ENCODE data around the gene ABCC2.
"Not testable (repeated sequence)": the region's sequence is repeated elsewhere in the genome, so short reads cannot be mapped to it uniquely, and the experiment has no call there.

ABCC2 gene

DNA sequence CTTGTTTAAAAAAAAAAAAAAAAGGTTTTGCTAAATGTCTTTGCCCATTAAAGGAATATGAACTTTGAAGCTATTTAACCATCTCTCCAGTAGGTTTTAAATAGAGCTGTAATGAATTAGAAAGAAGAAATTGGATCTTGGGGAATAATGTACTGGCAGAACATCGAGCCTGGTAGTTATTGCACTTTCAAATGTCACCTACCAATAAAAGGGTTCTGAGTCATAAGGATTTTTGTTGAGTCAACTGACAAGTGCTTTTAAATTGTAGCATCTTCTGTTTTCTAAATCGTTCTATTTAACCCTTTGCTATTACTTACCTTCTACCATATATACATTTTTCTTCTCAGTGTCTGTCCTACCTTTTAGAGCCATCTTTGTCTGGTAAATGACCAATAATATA, 39.7 kb upstream of the ABCC2 start:
- ChIA-PET POLR2A (no interaction called here), CTCF (interaction anchor here (0.6 to 1.9 kb wide), 2 partner anchors 10 to 222 kb away, joined by 3 to 7 read pairs; no protein-coding TSS in a partner anchor)
- Histone ChIP-seq H3K27me3 (replicated peaks in 2 of 5; ENCODE audit: control insufficient read depth in 4 of 5, insufficient read depth in 5 of 5, low read length in 4 of 5) (no peaks in the 10 kb centered on the region), H3K4me3 (ENCODE audit: control insufficient read depth in 1 of 7, extremely low read depth in 1 of 7, insufficient read depth in 4 of 7, low read depth in 2 of 7, low read length in 6 of 7) (no peak overlapping the region), H3K4me1 (ENCODE audit: control extremely low read depth in 1 of 4, control insufficient read depth in 4 of 4, insufficient read depth in 4 of 4, low read length in 3 of 4) (no peaks in the 10 kb centered on the region), H3K36me3 (ENCODE audit: control insufficient read depth in 4 of 4, insufficient read depth in 4 of 4, low read length in 3 of 4) (peaks cover 41 to 90% (median 63%) of the 10 kb centered on the region in 4 experiments), H3K9me3 (ENCODE audit: control extremely low read depth in 1 of 5, control insufficient read depth in 4 of 5, insufficient read depth in 2 of 5, low read depth in 1 of 5, low read length in 4 of 5) (peaks cover 3 to 34% (median 13%) of the 10 kb centered on the region in 5 experiments), H3K27ac (ENCODE audit: insufficient read depth in 1 of 2, low read depth in 1 of 2, low read length in 2 of 2, poor library complexity in 1 of 2, severe bottlenecking in 2 of 2) (no peak overlapping the region)
- no peak for DNase-seq
- WGBS (ENCODE audit: insufficient coverage), result 67% methylated on average over 1 of the region's 2 CpGs

DNA sequence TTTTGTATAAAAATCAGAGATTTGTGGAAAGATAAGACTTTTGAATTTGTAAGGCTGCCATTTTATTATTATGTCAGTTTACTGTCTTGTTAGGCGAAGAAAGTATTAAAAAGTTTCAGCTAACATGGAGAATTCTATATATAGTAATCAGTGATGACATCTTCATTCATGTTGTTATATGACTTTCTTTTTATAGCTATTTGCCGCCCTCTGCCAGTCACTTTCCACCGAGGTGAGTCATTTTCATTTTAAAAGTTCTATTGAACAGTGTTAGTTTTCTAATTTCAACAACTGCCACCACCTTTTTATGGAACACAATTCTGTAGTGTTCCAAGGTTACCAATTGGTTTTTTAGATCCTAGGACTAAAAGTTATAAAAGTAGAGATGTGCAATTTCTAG, 38.6 kb upstream of the ABCC2 start:
- no peak overlapping the region for H3K4me3 ChIP-seq (ENCODE audit: control insufficient read depth in 1 of 7, extremely low read depth in 1 of 7, insufficient read depth in 4 of 7, low read depth in 2 of 7, low read length in 6 of 7)
- no CpG with 5 or more reads among the region's 3 CpGs for WGBS (ENCODE audit: insufficient coverage)
- no peaks in the 10 kb centered on the region for H3K27me3 ChIP-seq (replicated peaks in 2 of 5; ENCODE audit: control insufficient read depth in 4 of 5, insufficient read depth in 5 of 5, low read length in 4 of 5)
- no peaks in the 10 kb centered on the region for H3K4me1 ChIP-seq (ENCODE audit: control extremely low read depth in 1 of 4, control insufficient read depth in 4 of 4, insufficient read depth in 4 of 4, low read length in 3 of 4)
- DNase-seq, result no peak
- H3K9me3 ChIP-seq (ENCODE audit: control extremely low read depth in 1 of 5, control insufficient read depth in 4 of 5, insufficient read depth in 2 of 5, low read depth in 1 of 5, low read length in 4 of 5), result peaks cover 3 to 31% (median 10%) of the 10 kb centered on the region in 5 experiments
- H3K36me3 ChIP-seq (ENCODE audit: control insufficient read depth in 4 of 4, insufficient read depth in 4 of 4, low read length in 3 of 4), result peaks cover 41 to 92% (median 62%) of the 10 kb centered on the region in 4 experiments
- ChIA-PET POLR2A (no interaction called here), CTCF (interaction anchor here (1.9 kb wide), 1 partner anchor 11 kb away, joined by 7 read pairs; no protein-coding TSS in a partner anchor)
- no peak overlapping the region for H3K27ac ChIP-seq (ENCODE audit: insufficient read depth in 1 of 2, low read depth in 1 of 2, low read length in 2 of 2, poor library complexity in 1 of 2, severe bottlenecking in 2 of 2)

DNA sequence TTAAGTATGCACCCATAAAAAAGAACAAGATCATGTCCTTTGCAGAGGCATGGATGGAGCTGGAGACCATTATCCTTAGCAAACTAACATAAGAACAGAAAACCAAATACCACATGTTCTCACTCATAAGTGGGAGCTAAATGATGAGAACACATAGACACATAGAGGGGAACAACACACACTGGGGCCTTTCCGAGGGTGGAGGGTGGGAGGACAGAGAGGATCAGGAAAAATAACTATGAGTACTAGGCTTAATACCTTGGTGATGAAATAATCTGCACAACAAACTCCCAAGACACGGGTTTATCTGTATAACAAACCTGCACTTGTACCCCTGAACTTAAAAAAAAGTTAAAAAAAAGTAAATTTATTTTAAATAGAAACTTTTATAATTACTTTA, 36.3 kb upstream of the ABCC2 start:
- WGBS (ENCODE audit: insufficient coverage), result no CpG with 5 or more reads among the region's 2 CpGs
- H3K27ac ChIP-seq (ENCODE audit: insufficient read depth in 1 of 2, low read depth in 1 of 2, low read length in 2 of 2, poor library complexity in 1 of 2, severe bottlenecking in 2 of 2); DNase-seq; H3K4me1 ChIP-seq (ENCODE audit: control extremely low read depth in 1 of 4, control insufficient read depth in 4 of 4, insufficient read depth in 4 of 4, low read length in 3 of 4); CTCF ChIA-PET; H3K4me3 ChIP-seq (ENCODE audit: control insufficient read depth in 1 of 7, extremely low read depth in 1 of 7, insufficient read depth in 4 of 7, low read depth in 2 of 7, low read length in 6 of 7); POLR2A ChIA-PET; H3K27me3 ChIP-seq (replicated peaks in 2 of 5; ENCODE audit: control insufficient read depth in 4 of 5, insufficient read depth in 5 of 5, low read length in 4 of 5); H3K9me3 ChIP-seq (ENCODE audit: control extremely low read depth in 1 of 5, control insufficient read depth in 4 of 5, insufficient read depth in 2 of 5, low read depth in 1 of 5, low read length in 4 of 5): not testable (repeated sequence)
- H3K36me3 ChIP-seq (ENCODE audit: control insufficient read depth in 4 of 4, insufficient read depth in 4 of 4, low read length in 3 of 4), result peaks cover 29 to 87% (median 58%) of the 10 kb centered on the region in 4 experiments

DNA sequence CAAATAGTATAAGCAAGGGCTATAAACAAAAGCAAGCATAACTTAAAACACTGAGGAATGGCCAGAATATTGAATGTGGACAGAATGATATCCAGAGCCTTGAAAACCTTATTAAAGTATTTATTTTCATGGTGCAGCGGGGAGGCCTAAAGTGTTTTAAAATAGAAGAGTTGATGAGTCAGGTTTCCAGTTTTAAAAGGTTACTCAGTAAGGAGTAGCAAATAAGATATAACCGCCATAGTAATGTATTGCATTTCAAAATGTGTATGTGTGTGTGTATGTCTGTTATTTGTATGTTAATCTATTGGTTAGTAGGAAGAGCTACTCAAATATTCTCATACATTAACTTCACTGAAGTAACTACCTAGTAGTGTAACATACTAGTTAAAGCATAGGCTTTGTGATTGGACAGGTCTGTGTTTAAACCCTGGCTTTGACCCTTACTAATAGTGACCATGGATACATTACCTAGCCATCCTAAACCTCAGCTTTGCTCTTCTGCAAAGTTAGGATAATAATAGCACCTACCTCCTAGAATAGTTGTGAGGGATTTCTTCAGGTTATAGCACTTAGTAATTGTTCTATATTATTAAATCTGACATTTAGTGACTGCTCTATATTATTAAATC, 33.5 kb upstream of the ABCC2 start:
- Histone ChIP-seq H3K4me3 (ENCODE audit: control insufficient read depth in 1 of 7, extremely low read depth in 1 of 7, insufficient read depth in 4 of 7, low read depth in 2 of 7, low read length in 6 of 7) (no peak overlapping the region), H3K27me3 (replicated peaks in 2 of 5; ENCODE audit: control insufficient read depth in 4 of 5, insufficient read depth in 5 of 5, low read length in 4 of 5) (no peaks in the 10 kb centered on the region), H3K36me3 (ENCODE audit: control insufficient read depth in 4 of 4, insufficient read depth in 4 of 4, low read length in 3 of 4) (peaks cover 15 to 81% (median 56%) of the 10 kb centered on the region in 4 experiments), H3K4me1 (ENCODE audit: control extremely low read depth in 1 of 4, control insufficient read depth in 4 of 4, insufficient read depth in 4 of 4, low read length in 3 of 4) (no peaks in the 10 kb centered on the region), H3K27ac (ENCODE audit: insufficient read depth in 1 of 2, low read depth in 1 of 2, low read length in 2 of 2, poor library complexity in 1 of 2, severe bottlenecking in 2 of 2) (no peak overlapping the region), H3K9me3 (ENCODE audit: control extremely low read depth in 1 of 5, control insufficient read depth in 4 of 5, insufficient read depth in 2 of 5, low read depth in 1 of 5, low read length in 4 of 5) (no peaks in the 10 kb centered on the region)
- no peak for DNase-seq
- CTCF ChIA-PET, result interaction anchor here (1.2 kb wide), 1 partner anchor 17 kb away, joined by 4 read pairs; the partner anchor contains the start of genes COX15 and CUTC
- POLR2A ChIA-PET, result interaction anchor here (0.7 kb wide), 1 partner anchor 18 kb away, joined by 4 read pairs; no protein-coding TSS in a partner anchor
- WGBS (ENCODE audit: insufficient coverage), result 100% methylated on average over 1 of the region's 2 CpGs

DNA sequence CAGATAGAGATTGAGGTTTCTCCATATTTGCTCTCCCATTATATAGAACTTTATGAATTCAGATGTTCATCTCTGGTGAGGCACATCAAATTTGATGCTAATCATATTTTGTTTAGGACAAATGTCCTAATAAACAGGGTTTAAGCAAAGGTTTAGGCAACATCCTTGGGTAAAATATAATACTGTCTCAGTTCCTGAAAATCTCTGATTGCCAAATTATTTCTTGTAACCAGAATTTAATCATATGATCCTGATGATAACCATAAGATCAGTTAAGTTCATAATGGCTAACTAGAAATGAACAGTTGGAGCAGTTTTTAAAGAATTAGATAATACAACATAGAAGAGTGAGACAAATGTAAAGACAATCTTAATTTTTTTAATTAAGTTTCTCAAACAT, 31.8 kb upstream of the ABCC2 start:
- Histone ChIP-seq H3K27me3 (replicated peaks in 2 of 5; ENCODE audit: control insufficient read depth in 4 of 5, insufficient read depth in 5 of 5, low read length in 4 of 5) (no peaks in the 10 kb centered on the region), H3K9me3 (ENCODE audit: control extremely low read depth in 1 of 5, control insufficient read depth in 4 of 5, insufficient read depth in 2 of 5, low read depth in 1 of 5, low read length in 4 of 5) (no peaks in the 10 kb centered on the region), H3K36me3 (ENCODE audit: control insufficient read depth in 4 of 4, insufficient read depth in 4 of 4, low read length in 3 of 4) (peaks cover 17 to 86% (median 59%) of the 10 kb centered on the region in 4 experiments), H3K27ac (ENCODE audit: insufficient read depth in 1 of 2, low read depth in 1 of 2, low read length in 2 of 2, poor library complexity in 1 of 2, severe bottlenecking in 2 of 2) (no peak overlapping the region), H3K4me1 (ENCODE audit: control extremely low read depth in 1 of 4, control insufficient read depth in 4 of 4, insufficient read depth in 4 of 4, low read length in 3 of 4) (no peaks in the 10 kb centered on the region), H3K4me3 (ENCODE audit: control insufficient read depth in 1 of 7, extremely low read depth in 1 of 7, insufficient read depth in 4 of 7, low read depth in 2 of 7, low read length in 6 of 7) (no peak overlapping the region)
- no peak for DNase-seq
- CTCF ChIA-PET, result interaction anchor here (1.5 kb wide), 1 partner anchor 15 kb away, joined by 3 read pairs; no protein-coding TSS in a partner anchor
- POLR2A ChIA-PET, result no interaction called here

DNA sequence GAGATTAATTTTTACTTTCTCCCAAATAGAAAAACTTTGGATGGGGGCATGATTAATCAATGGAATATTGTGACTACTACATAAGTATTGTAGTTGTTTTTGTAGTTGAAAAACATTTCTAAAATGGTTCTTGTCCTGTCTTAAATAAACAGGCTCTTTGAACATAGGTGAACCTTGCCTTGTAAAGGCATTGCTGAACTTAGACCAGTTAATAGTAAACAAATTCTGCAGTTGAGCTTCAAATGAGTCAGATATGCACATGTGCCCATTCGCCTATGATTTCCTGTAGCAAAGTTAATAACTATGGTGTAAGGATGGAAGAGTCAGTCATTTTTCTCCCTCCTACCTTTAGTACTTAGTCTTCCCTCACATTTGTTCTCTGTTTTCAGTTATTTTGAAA, 27.8 kb upstream of the ABCC2 start:
- no peak overlapping the region for H3K4me3 ChIP-seq (ENCODE audit: control insufficient read depth in 1 of 7, extremely low read depth in 1 of 7, insufficient read depth in 4 of 7, low read depth in 2 of 7, low read length in 6 of 7)
- H3K27me3 ChIP-seq (replicated peaks in 2 of 5; ENCODE audit: control insufficient read depth in 4 of 5, insufficient read depth in 5 of 5, low read length in 4 of 5), result no peaks in the 10 kb centered on the region
- no peak for DNase-seq
- H3K36me3 ChIP-seq (ENCODE audit: control insufficient read depth in 4 of 4, insufficient read depth in 4 of 4, low read length in 3 of 4), result peaks cover 31 to 87% (median 62%) of the 10 kb centered on the region in 4 experiments
- no CpG with 5 or more reads among the region's 1 CpG for WGBS (ENCODE audit: insufficient coverage)
- H3K9me3 ChIP-seq (ENCODE audit: control extremely low read depth in 1 of 5, control insufficient read depth in 4 of 5, insufficient read depth in 2 of 5, low read depth in 1 of 5, low read length in 4 of 5), result no peaks in the 10 kb centered on the region
- ChIA-PET CTCF (no interaction called here), POLR2A (no interaction called here)
- H3K27ac ChIP-seq (ENCODE audit: insufficient read depth in 1 of 2, low read depth in 1 of 2, low read length in 2 of 2, poor library complexity in 1 of 2, severe bottlenecking in 2 of 2), result no peak overlapping the region
- H3K4me1 ChIP-seq (ENCODE audit: control extremely low read depth in 1 of 4, control insufficient read depth in 4 of 4, insufficient read depth in 4 of 4, low read length in 3 of 4), result no peaks in the 10 kb centered on the region

DNA sequence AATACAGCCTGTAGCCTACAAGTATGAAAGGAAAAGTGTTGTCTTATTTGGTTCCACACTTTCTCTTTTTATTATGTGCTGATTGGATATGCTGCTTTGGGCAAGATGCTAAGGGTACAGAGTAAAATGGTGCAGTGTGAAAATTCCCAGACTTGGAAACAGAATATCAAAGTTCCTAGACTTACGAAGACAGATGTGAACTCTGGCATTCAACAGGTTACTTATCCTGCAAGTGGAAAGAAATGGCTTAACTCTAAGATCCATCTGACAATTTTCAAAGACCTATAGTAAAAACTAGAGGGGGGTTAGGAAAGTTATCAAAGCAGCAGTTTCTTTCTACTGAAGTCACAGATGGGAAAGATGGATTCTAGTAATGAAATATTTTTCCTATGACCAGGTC, 26.3 kb upstream of the ABCC2 start:
- no CpG with 5 or more reads among the region's 1 CpG for WGBS (ENCODE audit: insufficient coverage)
- no peaks in the 10 kb centered on the region for H3K27me3 ChIP-seq (replicated peaks in 2 of 5; ENCODE audit: control insufficient read depth in 4 of 5, insufficient read depth in 5 of 5, low read length in 4 of 5)
- POLR2A ChIA-PET, result no interaction called here
- no peak overlapping the region for H3K27ac ChIP-seq (ENCODE audit: insufficient read depth in 1 of 2, low read depth in 1 of 2, low read length in 2 of 2, poor library complexity in 1 of 2, severe bottlenecking in 2 of 2)
- CTCF ChIA-PET, result no interaction called here
- DNase-seq, result no peak
- no peaks in the 10 kb centered on the region for H3K4me1 ChIP-seq (ENCODE audit: control extremely low read depth in 1 of 4, control insufficient read depth in 4 of 4, insufficient read depth in 4 of 4, low read length in 3 of 4)
- peaks cover 34 to 91% (median 66%) of the 10 kb centered on the region in 4 experiments for H3K36me3 ChIP-seq (ENCODE audit: control insufficient read depth in 4 of 4, insufficient read depth in 4 of 4, low read length in 3 of 4)
- no peaks in the 10 kb centered on the region for H3K9me3 ChIP-seq (ENCODE audit: control extremely low read depth in 1 of 5, control insufficient read depth in 4 of 5, insufficient read depth in 2 of 5, low read depth in 1 of 5, low read length in 4 of 5)
- no peak overlapping the region for H3K4me3 ChIP-seq (ENCODE audit: control insufficient read depth in 1 of 7, extremely low read depth in 1 of 7, insufficient read depth in 4 of 7, low read depth in 2 of 7, low read length in 6 of 7)
